Thyroid gland (tissue), 4 donors: ENCODE measurements around the gene MTA1. TPM values are rescaled to one million over a fixed set of nuclear protein-coding genes. Genes with fewer than 3 reads are reported as not detected.

Experiments
- DNase-seq, 2 donors: peaks; one replicate each; pipeline ENCODE4 v3.0.0-alpha.2; 2019
- H3K27ac ChIP-seq, 3 donors: fragments of 200-600 bp; sonication (generic); 1 replicate in 2 of 3; 2 replicates in 1 of 3; pipeline ENCODE4 v1.5.1; 2016 to 2019; ENCODE audit warnings: mild to moderate bottlenecking in 1 of 3, moderate library complexity in 1 of 3
- H3K27me3 ChIP-seq: fragments of 200-600 bp; sonication (generic); one replicate; pipeline ENCODE4 v1.5.1; 2019
- H3K36me3 ChIP-seq, 2 donors: fragments of 200-600 bp; sonication (generic); one replicate each; pipeline ENCODE4 v1.5.1; 2016 to 2019
- H3K4me1 ChIP-seq, 2 donors: fragments of 200-600 bp; sonication (generic); one replicate each; pipeline ENCODE4 v1.5.1; 2017 to 2019
- H3K4me3 ChIP-seq, 3 donors: fragments of 200-600 bp; sonication (generic); replicated peaks in 1 of 3; 1 replicate in 2 of 3; 2 replicates in 1 of 3; pipeline ENCODE4 v1.5.1; 2016; ENCODE audit warnings: mild to moderate bottlenecking in 1 of 3
- H3K9me3 ChIP-seq: fragments of 200-600 bp; sonication (generic); one replicate; pipeline ENCODE4 v1.5.1; 2017
- CTCF ChIP-seq, 6 experiments: fragments of 200-600 bp in 3 of 6; fragments of 450-650 bp in 3 of 6; sonication (generic) in 3 of 6; IDR thresholded peaks; one replicate each; pipeline ENCODE4 v1.5.1; 2016 to 2019; ENCODE audit warnings: antibody characterized with exemption in 6 of 6, mild to moderate bottlenecking in 2 of 6, inconsistent platforms in 1 of 6, moderate library complexity in 1 of 6
- POLR2A ChIP-seq, 2 donors: fragments of 450-650 bp; IDR thresholded peaks; one replicate each; pipeline ENCODE4 v1.6.1; 2017; ENCODE audit warnings: antibody characterized with exemption in 2 of 2, mild to moderate bottlenecking in 2 of 2, moderate library complexity in 1 of 2
- WGBS, 2 donors: methylation state at CpG; one replicate each; pipeline ENCODE4 v1.1.5; 2017; 5-methylcytosine and 5-hydroxymethylcytosine counted together
- intact Hi-C: fragments of 100-400 bp; cut with DNase I; formaldehyde crosslinking; loops from one replicate; pipeline ENCODE4 v1.15.1; 2023
- total RNA-seq, 4 donors: library from RNA; depleted of rRNA; stranded (reverse); fragments of >200 nt; gene quantifications; one replicate each; pipeline ENCODE4 v1.2.3, GENCODE V29; 2016

Gene MTA1
- total RNA-seq, 4 donors from 2014 or later, result 66.2 to 111 (median 90.0) TPM

GRCh38 chr14:105387530-105387922, 32.1 kb upstream of the MTA1 start:
- Histone ChIP-seq H3K9me3 (no peaks in the 10 kb centered on the region), H3K27ac (no peak overlapping the region), H3K27me3 (no peaks in the 10 kb centered on the region), H3K4me1 (no peaks in the 10 kb centered on the region), H3K4me3 (no peak overlapping the region), H3K36me3 (peaks cover 11 to 23% of the 10 kb centered on the region in 2 donors)
- no CpG with 5 or more reads among the region's 10 CpGs for WGBS, 2 donors
- no peak for TF ChIP-seq CTCF (IDR thresholded peaks at IDR 0.05)
- TF ChIP-seq POLR2A (IDR thresholded peaks at IDR 0.05), result no peak
- intact Hi-C loops, result no loop called here
- DNase-seq, result no peak

- intact Hi-C loops, result no loop called here
- no peak for DNase-seq
- 85 to 92% methylated on average over 8 to 19 of the region's 25 CpGs for WGBS, 2 donors
Observed at GRCh38 chr14:105388110-105388951, 31.3 kb upstream of the MTA1 start.

GRCh38 chr14:105388976-105389375, 30.7 kb upstream of the MTA1 start:
- H3K27ac ChIP-seq, result no peak overlapping the region

More at GRCh38 chr14:105388110-105388951, 31.3 kb upstream of the MTA1 start:
- Histone ChIP-seq H3K36me3 (peaks cover 8 to 18% of the 10 kb centered on the region in 2 donors), H3K4me1 (no peaks in the 10 kb centered on the region), H3K4me3 (no peak overlapping the region), H3K27ac (no peak overlapping the region), H3K27me3 (no peaks in the 10 kb centered on the region), H3K9me3 (no peaks in the 10 kb centered on the region)
- no peak for TF ChIP-seq CTCF (IDR thresholded peaks at IDR 0.05)
- no peak for TF ChIP-seq POLR2A (IDR thresholded peaks at IDR 0.05)

GRCh38 chr14:105389534-105389933, 30.1 kb upstream of the MTA1 start:
- no peaks in the 10 kb centered on the region for H3K27me3 ChIP-seq
- no peaks in the 10 kb centered on the region for H3K9me3 ChIP-seq
- H3K4me3 ChIP-seq, result no peak overlapping the region
- DNase-seq, result no peak
- H3K36me3 ChIP-seq, result peaks cover under 1 to 11% of the 10 kb centered on the region in 2 donors
- H3K4me1 ChIP-seq, result no peaks in the 10 kb centered on the region
- intact Hi-C loops, result no loop called here
- TF ChIP-seq CTCF (IDR thresholded peaks at IDR 0.05) (no peak), POLR2A (IDR thresholded peaks at IDR 0.05) (no peak)
- 68 to 95% methylated on average over 3 to 9 of the region's 12 CpGs for WGBS, 2 donors
- no peak overlapping the region for H3K27ac ChIP-seq

More at GRCh38 chr14:105388976-105389375, 30.7 kb upstream of the MTA1 start:
- H3K36me3 ChIP-seq, result peaks cover 6 to 15% of the 10 kb centered on the region in 2 donors
- H3K4me3 ChIP-seq, result no peak overlapping the region
- H3K4me1 ChIP-seq, result no peaks in the 10 kb centered on the region
- H3K27me3 ChIP-seq, result no peaks in the 10 kb centered on the region
- TF ChIP-seq POLR2A (IDR thresholded peaks at IDR 0.05), result no peak
- no peak for TF ChIP-seq CTCF (IDR thresholded peaks at IDR 0.05)
- intact Hi-C loops, result no loop called here
- WGBS, 2 donors, result 81 to 95% methylated on average over 8 to 11 of the region's 16 CpGs
- no peak for DNase-seq
- no peaks in the 10 kb centered on the region for H3K9me3 ChIP-seq
